ENCODE results near the gene TMEM208. TPM values are rescaled to one million over a fixed set of nuclear protein-coding genes. Genes with fewer than 3 reads are reported as not detected.

The TMEM208 gene
- total and polyA plus RNA-seq, 4 donors = 22.3 to 140 (median 70.2) TPM

DNA sequence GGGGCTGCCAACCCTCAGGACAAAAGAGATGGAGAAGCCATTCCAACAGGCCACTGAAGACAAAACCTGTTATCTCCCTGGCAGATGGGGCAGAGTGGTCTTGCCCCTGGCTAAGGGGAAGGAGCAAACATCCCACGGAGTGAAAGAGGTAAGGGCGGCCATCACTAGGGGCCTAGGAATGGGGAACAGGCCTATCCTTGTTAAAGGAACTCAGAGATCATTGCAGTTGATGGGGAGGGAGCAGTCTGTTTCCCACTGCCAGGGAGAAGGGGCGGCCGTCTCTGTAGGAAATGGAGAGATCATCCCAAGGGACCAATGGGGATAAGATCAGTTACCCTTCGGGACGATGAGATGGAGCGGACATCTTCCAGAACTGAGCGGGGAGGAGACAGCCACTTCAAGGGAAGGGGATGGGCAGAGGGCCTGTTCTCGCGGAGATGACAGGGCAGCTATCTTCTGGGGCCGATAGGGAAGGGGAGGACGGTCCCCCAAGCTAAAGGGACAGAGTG is 581 bp upstream of the TMEM208 start (continued):
- no peak for TF ChIP-seq JUND (IDR thresholded peaks at IDR 0.05)

DNA sequence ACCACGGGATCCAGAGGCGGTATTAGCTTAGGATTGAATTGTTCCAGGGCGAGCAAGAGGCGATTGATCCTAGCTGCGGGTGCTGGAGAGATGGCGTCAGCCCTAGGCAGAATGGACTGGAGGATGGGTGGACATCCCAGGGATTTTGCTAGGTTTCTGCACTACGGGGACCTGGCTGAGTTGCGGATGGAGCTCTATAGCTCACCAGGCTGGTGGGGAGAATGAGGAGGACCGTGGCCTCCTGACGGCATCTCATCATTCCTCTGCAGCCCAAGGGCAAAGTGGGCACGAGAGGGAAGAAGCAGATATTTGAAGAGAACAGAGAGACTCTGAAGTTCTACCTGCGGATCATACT is 614 bp downstream of the TMEM208 start:
- no peaks in the 10 kb centered on the region for H3K27me3 ChIP-seq (ENCODE audit: control insufficient read depth in 4 of 4, insufficient read depth in 4 of 4, low read length in 3 of 4)
- peak overlapping the region; percentile 49 to 70 for H3K27ac ChIP-seq (ENCODE audit: low read depth in 1 of 2, low read length in 2 of 2)
- TF ChIP-seq RXRA (IDR thresholded peaks at IDR 0.05) (no peak), RAD21 (IDR thresholded peaks at IDR 0.05) (no peak), EGR1 (IDR thresholded peaks at IDR 0.05; ENCODE audit: low read depth in 2 of 2) (no peak), FOXA1 (IDR thresholded peaks at IDR 0.05) (no peak), TAF1 (conservative IDR thresholded peaks at IDR 0.05) (no peak), HNF4A (conservative IDR thresholded peaks at IDR 0.05) (no peak), YY1 (IDR thresholded peaks at IDR 0.05) (no peak), SP1 (IDR thresholded peaks at IDR 0.05) (no peak), NR2F2 (IDR thresholded peaks at IDR 0.05) (no peak)
- TF ChIP-seq, protein P1, sequence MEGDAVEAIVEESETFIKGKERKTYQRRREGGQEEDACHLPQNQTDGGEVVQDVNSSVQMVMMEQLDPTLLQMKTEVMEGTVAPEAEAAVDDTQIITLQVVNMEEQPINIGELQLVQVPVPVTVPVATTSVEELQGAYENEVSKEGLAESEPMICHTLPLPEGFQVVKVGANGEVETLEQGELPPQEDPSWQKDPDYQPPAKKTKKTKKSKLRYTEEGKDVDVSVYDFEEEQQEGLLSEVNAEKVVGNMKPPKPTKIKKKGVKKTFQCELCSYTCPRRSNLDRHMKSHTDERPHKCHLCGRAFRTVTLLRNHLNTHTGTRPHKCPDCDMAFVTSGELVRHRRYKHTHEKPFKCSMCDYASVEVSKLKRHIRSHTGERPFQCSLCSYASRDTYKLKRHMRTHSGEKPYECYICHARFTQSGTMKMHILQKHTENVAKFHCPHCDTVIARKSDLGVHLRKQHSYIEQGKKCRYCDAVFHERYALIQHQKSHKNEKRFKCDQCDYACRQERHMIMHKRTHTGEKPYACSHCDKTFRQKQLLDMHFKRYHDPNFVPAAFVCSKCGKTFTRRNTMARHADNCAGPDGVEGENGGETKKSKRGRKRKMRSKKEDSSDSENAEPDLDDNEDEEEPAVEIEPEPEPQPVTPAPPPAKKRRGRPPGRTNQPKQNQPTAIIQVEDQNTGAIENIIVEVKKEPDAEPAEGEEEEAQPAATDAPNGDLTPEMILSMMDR (IDR thresholded peaks at IDR 0.05; ENCODE audit: low read depth, low read length, missing input control) = no peak
- TF ChIP-seq, protein P2, sequence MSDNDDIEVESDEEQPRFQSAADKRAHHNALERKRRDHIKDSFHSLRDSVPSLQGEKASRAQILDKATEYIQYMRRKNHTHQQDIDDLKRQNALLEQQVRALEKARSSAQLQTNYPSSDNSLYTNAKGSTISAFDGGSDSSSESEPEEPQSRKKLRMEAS (IDR thresholded peaks at IDR 0.05) = no peak
- no peak for DNase-seq (ENCODE audit: low spot score)
- peak overlapping the region; percentile 81 to 98 (median 93) for H3K4me3 ChIP-seq (ENCODE audit: low read depth in 1 of 3, low read length in 3 of 3)
- peaks cover 2 to 47% (median 30%) of the 10 kb centered on the region in 4 donors for H3K4me1 ChIP-seq (ENCODE audit: control insufficient read depth in 4 of 4, insufficient read depth in 4 of 4, low read length in 3 of 4)
- peak overlapping the region; percentile 84 to 93 for H3K9ac ChIP-seq (ENCODE audit: low read depth in 1 of 2, low read length in 2 of 2)
- no peaks in the 10 kb centered on the region for H3K9me3 ChIP-seq (ENCODE audit: control insufficient read depth in 4 of 4, low read length in 3 of 4)
- peaks cover 7 to 19% (median 17%) of the 10 kb centered on the region in 4 donors for H3K36me3 ChIP-seq (ENCODE audit: control insufficient read depth in 4 of 4, insufficient read depth in 3 of 4, low read depth in 1 of 4, low read length in 3 of 4)
- WGBS = 13% methylated on average over 12 of the region's 12 CpGs

DNA sequence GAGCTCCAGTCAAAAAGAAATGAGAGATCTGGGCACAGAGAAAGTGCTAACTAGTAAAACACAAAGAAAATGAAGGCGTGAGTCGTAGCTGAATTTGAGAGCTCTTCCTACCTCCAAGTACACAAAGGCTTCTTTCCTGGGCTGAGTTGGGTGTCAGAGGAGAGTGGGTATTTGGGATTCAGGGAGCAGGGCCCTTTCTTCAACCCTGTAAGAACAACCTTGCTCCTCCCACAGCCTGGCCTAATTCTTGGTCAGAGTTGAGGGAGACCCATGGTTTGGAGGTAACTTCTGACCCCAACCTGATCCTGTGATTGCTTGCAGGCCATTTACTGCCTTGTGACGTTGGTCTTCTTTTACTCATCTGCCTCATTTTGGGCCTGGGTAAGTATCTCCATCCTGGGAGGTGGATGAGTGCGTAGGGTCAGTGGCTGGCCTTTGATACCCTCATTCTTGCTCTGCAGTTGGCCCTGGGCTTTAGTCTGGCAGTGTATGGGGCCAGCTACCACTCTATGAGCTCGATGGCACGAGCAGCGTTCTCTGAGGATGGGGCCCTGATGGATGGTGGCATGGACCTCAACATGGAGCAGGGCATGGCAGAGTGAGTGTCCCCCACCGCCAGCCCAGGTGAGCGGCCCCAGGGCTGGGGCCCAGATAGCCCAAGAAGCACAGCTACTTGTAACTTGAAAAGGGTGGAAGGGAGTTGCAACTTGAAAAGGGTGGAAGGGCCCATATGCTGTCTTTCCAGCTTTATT is 1.3 kb downstream of the TMEM208 start:
- H3K27me3 ChIP-seq (ENCODE audit: control insufficient read depth in 4 of 4, insufficient read depth in 4 of 4, low read length in 3 of 4) = no peaks in the 10 kb centered on the region
- DNase-seq (ENCODE audit: low spot score) = no peak
- H3K9ac ChIP-seq (ENCODE audit: low read depth in 1 of 2, low read length in 2 of 2) = no peak overlapping the region
- H3K9me3 ChIP-seq (ENCODE audit: control insufficient read depth in 4 of 4, low read length in 3 of 4) = no peaks in the 10 kb centered on the region
- peak overlapping the region in 1 of 3 donors; percentile 98 for H3K4me3 ChIP-seq (ENCODE audit: low read depth in 1 of 3, low read length in 3 of 3)
- 93% methylated on average over 9 of the region's 9 CpGs for WGBS
- peaks cover 2 to 47% (median 30%) of the 10 kb centered on the region in 4 donors for H3K4me1 ChIP-seq (ENCODE audit: control insufficient read depth in 4 of 4, insufficient read depth in 4 of 4, low read length in 3 of 4)
- no peak overlapping the region for H3K27ac ChIP-seq (ENCODE audit: low read depth in 1 of 2, low read length in 2 of 2)
- H3K36me3 ChIP-seq (ENCODE audit: control insufficient read depth in 4 of 4, insufficient read depth in 3 of 4, low read depth in 1 of 4, low read length in 3 of 4) = peaks cover 7 to 19% (median 17%) of the 10 kb centered on the region in 4 donors
- TF ChIP-seq YY1 (IDR thresholded peaks at IDR 0.05) = no peak
- no peak for TF ChIP-seq TAF1 (conservative IDR thresholded peaks at IDR 0.05)
- no peak for TF ChIP-seq HNF4A (conservative IDR thresholded peaks at IDR 0.05)
- no peak for TF ChIP-seq RXRA (IDR thresholded peaks at IDR 0.05)
- TF ChIP-seq SP1 (IDR thresholded peaks at IDR 0.05) = no peak
- TF ChIP-seq, protein P3, sequence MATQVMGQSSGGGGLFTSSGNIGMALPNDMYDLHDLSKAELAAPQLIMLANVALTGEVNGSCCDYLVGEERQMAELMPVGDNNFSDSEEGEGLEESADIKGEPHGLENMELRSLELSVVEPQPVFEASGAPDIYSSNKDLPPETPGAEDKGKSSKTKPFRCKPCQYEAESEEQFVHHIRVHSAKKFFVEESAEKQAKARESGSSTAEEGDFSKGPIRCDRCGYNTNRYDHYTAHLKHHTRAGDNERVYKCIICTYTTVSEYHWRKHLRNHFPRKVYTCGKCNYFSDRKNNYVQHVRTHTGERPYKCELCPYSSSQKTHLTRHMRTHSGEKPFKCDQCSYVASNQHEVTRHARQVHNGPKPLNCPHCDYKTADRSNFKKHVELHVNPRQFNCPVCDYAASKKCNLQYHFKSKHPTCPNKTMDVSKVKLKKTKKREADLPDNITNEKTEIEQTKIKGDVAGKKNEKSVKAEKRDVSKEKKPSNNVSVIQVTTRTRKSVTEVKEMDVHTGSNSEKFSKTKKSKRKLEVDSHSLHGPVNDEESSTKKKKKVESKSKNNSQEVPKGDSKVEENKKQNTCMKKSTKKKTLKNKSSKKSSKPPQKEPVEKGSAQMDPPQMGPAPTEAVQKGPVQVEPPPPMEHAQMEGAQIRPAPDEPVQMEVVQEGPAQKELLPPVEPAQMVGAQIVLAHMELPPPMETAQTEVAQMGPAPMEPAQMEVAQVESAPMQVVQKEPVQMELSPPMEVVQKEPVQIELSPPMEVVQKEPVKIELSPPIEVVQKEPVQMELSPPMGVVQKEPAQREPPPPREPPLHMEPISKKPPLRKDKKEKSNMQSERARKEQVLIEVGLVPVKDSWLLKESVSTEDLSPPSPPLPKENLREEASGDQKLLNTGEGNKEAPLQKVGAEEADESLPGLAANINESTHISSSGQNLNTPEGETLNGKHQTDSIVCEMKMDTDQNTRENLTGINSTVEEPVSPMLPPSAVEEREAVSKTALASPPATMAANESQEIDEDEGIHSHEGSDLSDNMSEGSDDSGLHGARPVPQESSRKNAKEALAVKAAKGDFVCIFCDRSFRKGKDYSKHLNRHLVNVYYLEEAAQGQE (IDR thresholded peaks at IDR 0.05) = no peak
- no peak for TF ChIP-seq HNF4G (IDR thresholded peaks at IDR 0.05)
- TF ChIP-seq FOXA1 (IDR thresholded peaks at IDR 0.05) = no peak
- no peak for TF ChIP-seq EGR1 (IDR thresholded peaks at IDR 0.05; ENCODE audit: low read depth in 2 of 2)
- TF ChIP-seq, protein P2 (IDR thresholded peaks at IDR 0.05) = no peak
- TF ChIP-seq, protein P4, sequence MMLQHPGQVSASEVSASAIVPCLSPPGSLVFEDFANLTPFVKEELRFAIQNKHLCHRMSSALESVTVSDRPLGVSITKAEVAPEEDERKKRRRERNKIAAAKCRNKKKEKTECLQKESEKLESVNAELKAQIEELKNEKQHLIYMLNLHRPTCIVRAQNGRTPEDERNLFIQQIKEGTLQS (IDR thresholded peaks at IDR 0.05) = no peak
- TF ChIP-seq NR2F2 (IDR thresholded peaks at IDR 0.05) = no peak
- TF ChIP-seq, protein P1 (IDR thresholded peaks at IDR 0.05; ENCODE audit: low read depth, low read length, missing input control) = no peak
